Testis (tissue), 2 donors: ENCODE results near the gene SLC4A4.

Experiments used
- POLR2A ChIP-seq: fragments of 450-650 bp; IDR thresholded peaks from one replicate; pipeline ENCODE4 v1.6.1; 2017; ENCODE audit warnings: antibody characterized with exemption, mild to moderate bottlenecking, moderate library complexity
- TF ChIP-seq, protein P1 (sequence below), 3 experiments: fragments of 450-650 bp in 2 of 3; fragments of 200-600 bp in 1 of 3; sonication (generic) in 1 of 3; IDR thresholded peaks; one replicate each; pipeline ENCODE4 v1.5.1; 2016 to 2019; ENCODE audit warnings: antibody characterized with exemption in 3 of 3, mild to moderate bottlenecking in 2 of 3, moderate library complexity in 1 of 3

DNA sequence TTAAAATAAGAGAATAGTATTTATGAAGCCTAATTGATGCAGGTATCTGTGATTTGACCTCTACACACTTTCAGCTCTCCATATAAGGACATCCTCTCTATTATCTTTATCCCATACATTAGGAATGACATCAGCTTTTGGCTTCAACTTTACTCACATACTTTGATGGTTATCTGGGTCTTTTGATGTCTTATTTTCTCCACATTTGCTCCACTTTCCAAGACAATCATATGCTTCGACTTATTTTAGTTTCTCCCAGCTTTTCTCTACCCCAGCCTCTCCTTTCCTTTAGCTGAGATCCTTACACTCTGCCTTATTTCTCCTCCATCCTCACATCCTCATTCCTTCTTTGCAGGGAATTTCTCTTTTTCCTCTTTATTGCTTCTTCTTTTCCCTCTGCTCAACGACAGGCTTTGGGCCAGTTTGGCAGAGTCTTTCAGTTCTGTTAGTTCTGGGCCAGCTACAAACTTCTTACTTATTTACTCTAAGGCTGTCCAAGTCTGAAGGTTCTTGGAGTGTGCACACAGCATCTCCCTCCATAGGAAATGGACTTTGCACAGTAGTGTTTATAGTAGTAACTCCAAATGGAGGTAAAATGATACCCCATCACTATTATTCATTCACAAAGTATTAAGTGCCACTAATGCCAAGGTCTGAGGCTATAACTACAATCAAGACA lies 50.5 kb downstream of the SLC4A4 start:
- no peak for TF ChIP-seq POLR2A
- TF ChIP-seq, protein P1, sequence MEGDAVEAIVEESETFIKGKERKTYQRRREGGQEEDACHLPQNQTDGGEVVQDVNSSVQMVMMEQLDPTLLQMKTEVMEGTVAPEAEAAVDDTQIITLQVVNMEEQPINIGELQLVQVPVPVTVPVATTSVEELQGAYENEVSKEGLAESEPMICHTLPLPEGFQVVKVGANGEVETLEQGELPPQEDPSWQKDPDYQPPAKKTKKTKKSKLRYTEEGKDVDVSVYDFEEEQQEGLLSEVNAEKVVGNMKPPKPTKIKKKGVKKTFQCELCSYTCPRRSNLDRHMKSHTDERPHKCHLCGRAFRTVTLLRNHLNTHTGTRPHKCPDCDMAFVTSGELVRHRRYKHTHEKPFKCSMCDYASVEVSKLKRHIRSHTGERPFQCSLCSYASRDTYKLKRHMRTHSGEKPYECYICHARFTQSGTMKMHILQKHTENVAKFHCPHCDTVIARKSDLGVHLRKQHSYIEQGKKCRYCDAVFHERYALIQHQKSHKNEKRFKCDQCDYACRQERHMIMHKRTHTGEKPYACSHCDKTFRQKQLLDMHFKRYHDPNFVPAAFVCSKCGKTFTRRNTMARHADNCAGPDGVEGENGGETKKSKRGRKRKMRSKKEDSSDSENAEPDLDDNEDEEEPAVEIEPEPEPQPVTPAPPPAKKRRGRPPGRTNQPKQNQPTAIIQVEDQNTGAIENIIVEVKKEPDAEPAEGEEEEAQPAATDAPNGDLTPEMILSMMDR (IDR thresholded peaks at IDR 0.05), result no peak
